Measurements from ENCODE around the gene CBX7. TPM values are rescaled to one million over a fixed set of nuclear protein-coding genes. Genes with fewer than 3 reads are reported as not detected.
A peak's percentile ranks its signal among the peaks of the same experiment; 100 is the strongest.

The CBX7 gene
- total and polyA plus RNA-seq, 2 donors, result 11.6 to 154 TPM

GRCh38 chr22:39114112-39114511, 38.4 kb downstream of the CBX7 start:
- H3K27ac ChIP-seq (ENCODE audit: low read depth), result no peak overlapping the region
- H3K36me3 ChIP-seq (ENCODE audit: insufficient read depth), result no peaks in the 10 kb centered on the region
- H3K4me3 ChIP-seq (ENCODE audit: low read depth, low read length), result no peak overlapping the region
- 35% methylated on average over 6 of the region's 6 CpGs for WGBS
- no peaks in the 10 kb centered on the region for H3K4me1 ChIP-seq (ENCODE audit: insufficient read depth)
- no peak for DNase-seq (ENCODE audit: extremely low spot score)

- no peaks in the 10 kb centered on the region for H3K36me3 ChIP-seq (ENCODE audit: insufficient read depth)
- peak; percentile 49 for DNase-seq (ENCODE audit: extremely low spot score)
- WGBS, result 51% methylated on average over 15 of the region's 15 CpGs
- peak overlapping the region; percentile 34 for H3K27ac ChIP-seq (ENCODE audit: low read depth)
- H3K4me3 ChIP-seq (ENCODE audit: low read depth, low read length), result no peak overlapping the region
- no peaks in the 10 kb centered on the region for H3K4me1 ChIP-seq (ENCODE audit: insufficient read depth)
Measured at GRCh38 chr22:39110631-39111561, 41.6 kb downstream of the CBX7 start.

- Histone ChIP-seq H3K27ac (ENCODE audit: low read depth) (no peak overlapping the region), H3K4me3 (ENCODE audit: low read depth, low read length) (no peak overlapping the region), H3K4me1 (ENCODE audit: insufficient read depth) (no peaks in the 10 kb centered on the region), H3K36me3 (ENCODE audit: insufficient read depth) (no peaks in the 10 kb centered on the region)
- DNase-seq (ENCODE audit: extremely low spot score), result no peak
- WGBS, result 84% methylated on average over 9 of the region's 9 CpGs
Measured at GRCh38 chr22:39109361-39109760, 43.1 kb downstream of the CBX7 start.

- DNase-seq (ENCODE audit: extremely low spot score), result no peak
- Histone ChIP-seq H3K4me1 (ENCODE audit: insufficient read depth) (no peaks in the 10 kb centered on the region), H3K4me3 (ENCODE audit: low read depth, low read length) (no peak overlapping the region), H3K27ac (ENCODE audit: low read depth) (no peak overlapping the region), H3K36me3 (ENCODE audit: insufficient read depth) (no peaks in the 10 kb centered on the region)
- WGBS, result 92% methylated on average over 4 of the region's 4 CpGs
Measured at GRCh38 chr22:39108487-39108886, 44.0 kb downstream of the CBX7 start.

- Histone ChIP-seq H3K4me1 (ENCODE audit: insufficient read depth) (no peaks in the 10 kb centered on the region), H3K27ac (ENCODE audit: low read depth) (no peak overlapping the region), H3K4me3 (ENCODE audit: low read depth, low read length) (no peak overlapping the region), H3K36me3 (ENCODE audit: insufficient read depth) (no peaks in the 10 kb centered on the region)
- DNase-seq (ENCODE audit: extremely low spot score), result no peak
- 78% methylated on average over 2 of the region's 2 CpGs for WGBS
Measured at GRCh38 chr22:39106326-39106725, 46.2 kb downstream of the CBX7 start.

- DNase-seq (ENCODE audit: extremely low spot score), result no peak
- Histone ChIP-seq H3K36me3 (ENCODE audit: insufficient read depth) (no peaks in the 10 kb centered on the region), H3K4me1 (ENCODE audit: insufficient read depth) (no peaks in the 10 kb centered on the region), H3K4me3 (ENCODE audit: low read depth, low read length) (no peak overlapping the region), H3K27ac (ENCODE audit: low read depth) (no peak overlapping the region)
- 74% methylated on average over 2 of the region's 2 CpGs for WGBS
Measured at GRCh38 chr22:39103431-39103830, 49.0 kb downstream of the CBX7 start.

- Histone ChIP-seq H3K4me1 (ENCODE audit: insufficient read depth) (no peaks in the 10 kb centered on the region), H3K27ac (ENCODE audit: low read depth) (no peak overlapping the region), H3K4me3 (ENCODE audit: low read depth, low read length) (no peak overlapping the region), H3K36me3 (ENCODE audit: insufficient read depth) (no peaks in the 10 kb centered on the region)
- WGBS, result 75% methylated on average over 13 of the region's 13 CpGs
- DNase-seq (ENCODE audit: extremely low spot score), result no peak
Measured at GRCh38 chr22:39101226-39101625, 51.3 kb downstream of the CBX7 start.

GRCh38 chr22:39098576-39098975, 53.9 kb downstream of the CBX7 start:
- no peaks in the 10 kb centered on the region for H3K4me1 ChIP-seq (ENCODE audit: insufficient read depth)
- DNase-seq (ENCODE audit: extremely low spot score), result no peak
- H3K4me3 ChIP-seq (ENCODE audit: low read depth, low read length), result no peak overlapping the region
- H3K36me3 ChIP-seq (ENCODE audit: insufficient read depth), result no peaks in the 10 kb centered on the region
- H3K27ac ChIP-seq (ENCODE audit: low read depth), result no peak overlapping the region
- 82% methylated on average over 8 of the region's 8 CpGs for WGBS

GRCh38 chr22:39098026-39098425, 54.5 kb downstream of the CBX7 start:
- 62% methylated on average over 6 of the region's 6 CpGs for WGBS
- Histone ChIP-seq H3K4me3 (ENCODE audit: low read depth, low read length) (no peak overlapping the region), H3K27ac (ENCODE audit: low read depth) (no peak overlapping the region), H3K4me1 (ENCODE audit: insufficient read depth) (no peaks in the 10 kb centered on the region), H3K36me3 (ENCODE audit: insufficient read depth) (no peaks in the 10 kb centered on the region)
- no peak for DNase-seq (ENCODE audit: extremely low spot score)

GRCh38 chr22:39097098-39098020, 55.1 kb downstream of the CBX7 start, which contains the start of gene APOBEC3H:
APOBEC3H (plus strand) TSS chr22:39097244; CDS start chr22:39100279, 3,035 bp downstream.
- Histone ChIP-seq H3K4me1 (ENCODE audit: insufficient read depth) (no peaks in the 10 kb centered on the region), H3K27ac (ENCODE audit: low read depth) (peak within 1 kb of the TSS; percentile 90), H3K36me3 (ENCODE audit: insufficient read depth) (no peaks in the 10 kb centered on the region), H3K4me3 (ENCODE audit: low read depth, low read length) (no peak within 1 kb of the TSS)
- 61% methylated on average over 9 of the region's 9 CpGs for WGBS
- no peak for DNase-seq (ENCODE audit: extremely low spot score)

GRCh38 chr22:39095971-39096370, 56.5 kb downstream of the CBX7 start:
- no peak overlapping the region for H3K27ac ChIP-seq (ENCODE audit: low read depth)
- no peaks in the 10 kb centered on the region for H3K4me1 ChIP-seq (ENCODE audit: insufficient read depth)
- DNase-seq (ENCODE audit: extremely low spot score), result no peak
- no peak overlapping the region for H3K4me3 ChIP-seq (ENCODE audit: low read depth, low read length)
- no peaks in the 10 kb centered on the region for H3K36me3 ChIP-seq (ENCODE audit: insufficient read depth)
- WGBS, result 81% methylated on average over 3 of the region's 3 CpGs

GRCh38 chr22:39094717-39095389, 57.6 kb downstream of the CBX7 start:
- Histone ChIP-seq H3K27ac (ENCODE audit: low read depth) (no peak overlapping the region), H3K4me1 (ENCODE audit: insufficient read depth) (no peaks in the 10 kb centered on the region), H3K4me3 (ENCODE audit: low read depth, low read length) (no peak overlapping the region), H3K36me3 (ENCODE audit: insufficient read depth) (no peaks in the 10 kb centered on the region)
- no peak for DNase-seq (ENCODE audit: extremely low spot score)
- WGBS, result 89% methylated on average over 14 of the region's 14 CpGs

- Histone ChIP-seq H3K4me3 (ENCODE audit: low read depth, low read length) (no peak overlapping the region), H3K36me3 (ENCODE audit: insufficient read depth) (no peaks in the 10 kb centered on the region), H3K4me1 (ENCODE audit: insufficient read depth) (no peaks in the 10 kb centered on the region), H3K27ac (ENCODE audit: low read depth) (no peak overlapping the region)
- 70% methylated on average over 8 of the region's 8 CpGs for WGBS
- no peak for DNase-seq (ENCODE audit: extremely low spot score)
Measured at GRCh38 chr22:39092111-39092862, 60.2 kb downstream of the CBX7 start.
